SU-DHL-6 (cell line): ENCODE results near the gene RBM34.

Experiments
- H2AFZ ChIP-seq: fragments of 200-600 bp; sonication (generic); 2 replicates; pipeline ENCODE4 v1.6.1; 2014; ENCODE audit warnings: low read depth, mild to moderate bottlenecking, moderate library complexity, mixed read lengths, antibody characterized with exemption, low read length; ENCODE audit not compliant: severe bottlenecking
- H3F3A ChIP-seq: fragments of 200-600 bp; shearing (Covaris generic); 2 replicates; pipeline ENCODE4 v1.6.0; 2016; ENCODE audit warnings: antibody characterized with exemption, mild to moderate bottlenecking; ENCODE audit not compliant: insufficient read depth
- H3K27ac ChIP-seq: fragments of 200-600 bp; sonication (generic); 2 replicates; pipeline ENCODE4 v1.5.1; 2016; ENCODE audit warnings: low read depth, mild to moderate bottlenecking, low read length, moderate library complexity, mixed read lengths
- H3K27me3 ChIP-seq: fragments of 200-600 bp; sonication (generic), shearing (Covaris generic); 2 replicates; pipeline ENCODE4 v1.6.0; 2014; ENCODE audit warnings: mild to moderate bottlenecking, low read length
- H3K36me3 ChIP-seq: fragments of 200-600 bp; sonication (generic); 2 replicates; pipeline ENCODE4 v1.6.1; 2014; ENCODE audit warnings: mild to moderate bottlenecking, low read length, mixed read lengths
- H3K4me2 ChIP-seq: fragments of 300-600, 200-600 bp; shearing (Covaris generic), sonication (generic); 2 replicates; pipeline ENCODE4 v1.6.0; 2014; ENCODE audit warnings: low read length, low read depth, mild to moderate bottlenecking; ENCODE audit not compliant: poor library complexity, severe bottlenecking
- H3K4me3 ChIP-seq: fragments of 200-600 bp; sonication (generic); 2 replicates; pipeline ENCODE4 v1.5.1; 2014; ENCODE audit warnings: antibody characterized with exemption, low read length, mild to moderate bottlenecking, mixed read lengths; ENCODE audit not compliant: insufficient read depth, poor library complexity, severe bottlenecking
- H3K79me2 ChIP-seq: fragments of 200-600 bp; sonication (generic); 2 replicates; pipeline ENCODE4 v1.6.1; 2014; ENCODE audit warnings: mild to moderate bottlenecking, low read length, moderate library complexity; ENCODE audit not compliant: insufficient read depth
- H3K9ac ChIP-seq: fragments of 200-600 bp; sonication (generic); 2 replicates; pipeline ENCODE4 v1.7.0; 2014; ENCODE audit warnings: mild to moderate bottlenecking, low read length
- H3K9me2 ChIP-seq: fragments of 200-600 bp; sonication (generic); replicated peaks from 2 replicates; pipeline ENCODE4 v1.6.1; 2014; ENCODE audit warnings: low read length; ENCODE audit not compliant: insufficient read depth
- H3K9me3 ChIP-seq: fragments of 200-600 bp; sonication (generic); 2 replicates; pipeline ENCODE4 v1.6.1; 2014; ENCODE audit warnings: low read length, mixed read lengths; ENCODE audit not compliant: insufficient read depth
- H4K20me1 ChIP-seq: fragments of 200-600 bp; sonication (generic); 2 replicates; pipeline ENCODE4 v1.6.1; 2014; ENCODE audit warnings: low read depth, mild to moderate bottlenecking, antibody characterized with exemption, low read length, moderate library complexity, mixed read lengths
- EZH2phosphoT487 ChIP-seq: fragments of 200-600 bp; sonication (generic), shearing (Covaris generic); conservative IDR thresholded peaks from 2 replicates; pipeline ENCODE4 v1.6.1; 2018; ENCODE audit warnings: mild to moderate bottlenecking, antibody characterized with exemption, low read length, moderate library complexity, mixed read lengths
- TF ChIP-seq, protein P1 (sequence below): fragments of 200-600 bp; sonication (generic); IDR thresholded peaks from one replicate; pipeline ENCODE4 v1.5.1; 2017; ENCODE audit warnings: antibody characterized with exemption, mild to moderate bottlenecking, low read length, moderate library complexity; ENCODE audit not compliant: insufficient read depth, poor library complexity, severe bottlenecking

Gene RBM34

DNA sequence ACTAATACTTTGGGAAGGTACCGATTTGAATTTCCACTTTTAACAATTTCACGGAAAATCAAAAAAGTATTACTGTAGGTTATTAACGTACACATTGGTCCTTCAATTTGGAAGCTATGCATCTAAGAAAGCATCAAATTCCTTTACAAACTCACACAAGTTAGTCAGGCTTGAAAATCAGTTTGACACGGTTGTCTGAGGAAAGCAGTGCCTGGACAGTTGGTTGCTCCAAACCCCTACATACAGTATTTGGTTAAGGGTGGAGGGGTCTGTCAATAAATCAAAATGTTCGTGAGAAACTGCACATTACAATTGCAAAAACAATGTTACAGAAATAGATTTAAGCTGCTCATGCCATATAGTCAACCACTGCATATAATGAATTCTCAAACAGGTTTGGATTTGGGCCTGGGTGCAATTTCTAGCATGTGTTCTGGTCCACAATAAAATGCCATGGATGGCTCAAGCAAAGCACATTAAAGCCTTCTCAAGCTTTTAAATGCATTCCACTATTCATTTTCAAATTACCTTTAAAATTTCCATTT is 19.9 kb upstream of the RBM34 start:
- Histone ChIP-seq H3K27ac (no peak overlapping the region), H3K36me3 (peaks cover 33% of the 10 kb centered on the region)

DNA sequence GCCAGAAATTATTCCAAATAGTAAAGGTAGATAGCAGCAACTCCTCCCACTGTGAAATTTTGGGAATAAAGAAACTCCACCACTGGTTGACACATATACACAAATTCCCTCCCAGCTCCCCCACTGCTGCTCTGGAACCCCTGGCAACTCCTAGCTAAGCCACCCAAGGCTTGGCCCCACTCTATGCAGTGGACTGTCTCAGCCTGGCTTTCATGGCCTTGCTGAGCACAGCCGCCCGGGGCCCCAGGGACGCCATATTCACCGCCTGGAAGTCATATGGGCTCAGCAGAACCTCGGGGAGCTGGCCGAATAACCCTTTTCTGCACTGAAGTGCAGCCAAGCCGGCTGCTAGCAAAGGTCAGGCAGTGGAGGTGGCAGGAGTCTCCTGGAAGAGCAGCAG is 15.4 kb upstream of the RBM34 start:
- Histone ChIP-seq H3F3A (peaks cover 16% of the 10 kb centered on the region; the same call in 1 of the 2 replicates), H3K4me2 (no peak overlapping the region), H3K9me3 (no peaks in the 10 kb centered on the region), H4K20me1 (no peaks in the 10 kb centered on the region), H3K4me3 (no peak overlapping the region), H3K27ac (no peak overlapping the region), H3K79me2 (no peaks in the 10 kb centered on the region), H3K9me2 (no peaks in the 10 kb centered on the region), H2AFZ (no peak overlapping the region), H3K9ac (no peak overlapping the region), H3K27me3 (no peaks in the 10 kb centered on the region), H3K36me3 (peaks cover 46% of the 10 kb centered on the region)
- TF ChIP-seq EZH2phosphoT487, result no peak
- TF ChIP-seq, protein P1, sequence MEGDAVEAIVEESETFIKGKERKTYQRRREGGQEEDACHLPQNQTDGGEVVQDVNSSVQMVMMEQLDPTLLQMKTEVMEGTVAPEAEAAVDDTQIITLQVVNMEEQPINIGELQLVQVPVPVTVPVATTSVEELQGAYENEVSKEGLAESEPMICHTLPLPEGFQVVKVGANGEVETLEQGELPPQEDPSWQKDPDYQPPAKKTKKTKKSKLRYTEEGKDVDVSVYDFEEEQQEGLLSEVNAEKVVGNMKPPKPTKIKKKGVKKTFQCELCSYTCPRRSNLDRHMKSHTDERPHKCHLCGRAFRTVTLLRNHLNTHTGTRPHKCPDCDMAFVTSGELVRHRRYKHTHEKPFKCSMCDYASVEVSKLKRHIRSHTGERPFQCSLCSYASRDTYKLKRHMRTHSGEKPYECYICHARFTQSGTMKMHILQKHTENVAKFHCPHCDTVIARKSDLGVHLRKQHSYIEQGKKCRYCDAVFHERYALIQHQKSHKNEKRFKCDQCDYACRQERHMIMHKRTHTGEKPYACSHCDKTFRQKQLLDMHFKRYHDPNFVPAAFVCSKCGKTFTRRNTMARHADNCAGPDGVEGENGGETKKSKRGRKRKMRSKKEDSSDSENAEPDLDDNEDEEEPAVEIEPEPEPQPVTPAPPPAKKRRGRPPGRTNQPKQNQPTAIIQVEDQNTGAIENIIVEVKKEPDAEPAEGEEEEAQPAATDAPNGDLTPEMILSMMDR, result no peak

More for the DNA sequence above, 19.9 kb upstream of the RBM34 start:
- H3K79me2 ChIP-seq, result no peaks in the 10 kb centered on the region
- H4K20me1 ChIP-seq, result no peaks in the 10 kb centered on the region
- H3K27me3 ChIP-seq, result no peaks in the 10 kb centered on the region
- no peaks in the 10 kb centered on the region for H3K9me3 ChIP-seq
- no peaks in the 10 kb centered on the region for H3K9me2 ChIP-seq
- H2AFZ ChIP-seq, result no peak overlapping the region
- H3K4me3 ChIP-seq, result no peak overlapping the region
- H3K9ac ChIP-seq, result no peak overlapping the region
- no peak for TF ChIP-seq EZH2phosphoT487
- TF ChIP-seq, protein P1, result no peak
- H3F3A ChIP-seq, result peaks cover 12% of the 10 kb centered on the region; the same call in 1 of the 2 replicates
- no peak overlapping the region for H3K4me2 ChIP-seq

DNA sequence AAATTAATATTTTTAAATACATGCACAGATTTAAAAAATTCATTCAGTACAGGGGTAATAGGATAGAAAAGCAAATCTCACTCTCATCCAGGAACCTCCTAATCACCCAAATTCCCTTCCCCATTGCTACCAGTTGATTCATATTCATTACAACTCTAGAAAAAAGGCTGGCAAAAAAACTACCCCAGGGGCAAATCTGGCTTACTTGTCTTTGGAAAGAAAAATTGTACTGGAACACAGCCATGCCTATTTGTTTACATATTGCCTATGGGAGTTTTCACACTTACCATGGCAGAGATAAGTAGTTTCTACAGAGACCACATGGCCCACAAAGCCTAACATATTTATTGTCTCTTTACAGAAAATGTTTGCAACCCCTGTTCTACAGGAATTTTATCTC is 8.9 kb upstream of the RBM34 start:
- H3K27me3 ChIP-seq, result no peaks in the 10 kb centered on the region
- H3K79me2 ChIP-seq, result no peaks in the 10 kb centered on the region
- no peak overlapping the region for H3K27ac ChIP-seq
- H3K9ac ChIP-seq, result no peak overlapping the region
- H2AFZ ChIP-seq, result no peak overlapping the region
- peaks cover 27% of the 10 kb centered on the region; the same call in 1 of the 2 replicates for H3K36me3 ChIP-seq
- no peak overlapping the region for H3K4me3 ChIP-seq
- H4K20me1 ChIP-seq, result no peaks in the 10 kb centered on the region
- H3K4me2 ChIP-seq, result no peak overlapping the region
- no peaks in the 10 kb centered on the region for H3K9me3 ChIP-seq
- no peaks in the 10 kb centered on the region for H3K9me2 ChIP-seq
- TF ChIP-seq, protein P1, result no peak
- no peak for TF ChIP-seq EZH2phosphoT487
- peaks cover 20% of the 10 kb centered on the region for H3F3A ChIP-seq
